H9 (cell line): Measurements from ENCODE around the gene EDN1. TPM values are rescaled to one million over a fixed set of nuclear protein-coding genes. Genes with fewer than 3 reads are reported as not detected.

Experiments
- DNase-seq: peaks from one replicate; pipeline ENCODE4 v3.0.0-alpha.2; 2017
- H2AFZ ChIP-seq: one replicate; pipeline ENCODE4 v1.6.1; 2013; ENCODE audit warnings: mild to moderate bottlenecking, low read length, control low read depth, moderate library complexity
- H2AK5ac ChIP-seq: 2 replicates; pipeline ENCODE4 v1.6.1; 2013; ENCODE audit warnings: low read length, control low read depth, mixed read lengths; ENCODE audit not compliant: insufficient read length
- H2BK120ac ChIP-seq: one replicate; pipeline ENCODE4 v1.6.1; 2013; ENCODE audit warnings: low read depth, mild to moderate bottlenecking, low read length, control low read depth, inconsistent platforms; ENCODE audit not compliant: poor library complexity, severe bottlenecking
- H2BK12ac ChIP-seq: 2 replicates; pipeline ENCODE4 v1.6.1; 2013; ENCODE audit warnings: low read length, control low read depth, mixed read lengths, low read depth; ENCODE audit not compliant: insufficient read length
- H2BK15ac ChIP-seq: 2 replicates; pipeline ENCODE4 v1.6.1; 2013; ENCODE audit warnings: low read depth, low read length, control low read depth
- H2BK20ac ChIP-seq: one replicate; pipeline ENCODE4 v1.6.1; 2013; ENCODE audit warnings: low read depth, mild to moderate bottlenecking, low read length, control low read depth, inconsistent platforms; ENCODE audit not compliant: poor library complexity, severe bottlenecking
- H2BK5ac ChIP-seq: 2 replicates; pipeline ENCODE4 v1.6.1; 2013; ENCODE audit warnings: low read length, control low read depth, mixed read lengths; ENCODE audit not compliant: insufficient read length
- H3K14ac ChIP-seq: 2 replicates; pipeline ENCODE4 v1.6.1; 2013; ENCODE audit warnings: low read length, control low read depth; ENCODE audit not compliant: insufficient read depth
- H3K18ac ChIP-seq: 2 replicates; pipeline ENCODE4 v1.6.1; 2013; ENCODE audit warnings: low read depth, mild to moderate bottlenecking, mixed read lengths, low read length, control low read depth; ENCODE audit not compliant: insufficient read length
- H3K23ac ChIP-seq: 2 replicates; pipeline ENCODE4 v1.6.1; 2013; ENCODE audit warnings: low read length, control low read depth, mixed read lengths, low read depth; ENCODE audit not compliant: insufficient read length
- H3K23me2 ChIP-seq: 2 replicates; pipeline ENCODE4 v1.6.1; 2013; ENCODE audit warnings: low read depth, mild to moderate bottlenecking, mixed read lengths, low read length, control low read depth; ENCODE audit not compliant: insufficient read length, poor library complexity, severe bottlenecking
- H3K27ac ChIP-seq: 2 replicates; pipeline ENCODE4 v1.5.1; 2013; ENCODE audit warnings: low read length, control low read depth, mixed read lengths, low read depth; ENCODE audit not compliant: insufficient read length
- H3K27me3 ChIP-seq: 2 replicates; pipeline ENCODE4 v1.6.1; 2013; ENCODE audit warnings: low read length, control low read depth, inconsistent platforms; ENCODE audit not compliant: insufficient read depth
- H3K4ac ChIP-seq: 2 replicates; pipeline ENCODE4 v1.6.1; 2013; ENCODE audit warnings: low read depth, mild to moderate bottlenecking, control low read depth, inconsistent platforms, low read length, moderate library complexity
- H3K4me1 ChIP-seq: 2 replicates; pipeline ENCODE4 v1.6.1; 2013; ENCODE audit warnings: low read length, control low read depth, inconsistent platforms; ENCODE audit not compliant: insufficient read depth
- H3K4me2 ChIP-seq: 2 replicates; pipeline ENCODE4 v1.6.1; 2013; ENCODE audit warnings: low read length, control low read depth, mixed read lengths; ENCODE audit not compliant: insufficient read length, insufficient read depth
- H3K56ac ChIP-seq: 2 replicates; pipeline ENCODE4 v1.6.1; 2013; ENCODE audit warnings: low read depth, mild to moderate bottlenecking, mixed read lengths, low read length, control low read depth; ENCODE audit not compliant: insufficient read length
- H3K79me1 ChIP-seq: 2 replicates; pipeline ENCODE4 v1.6.1; 2013; ENCODE audit warnings: low read depth, mild to moderate bottlenecking, moderate library complexity, low read length, control low read depth, inconsistent platforms; ENCODE audit not compliant: insufficient read depth, poor library complexity, severe bottlenecking
- H3K79me2 ChIP-seq: 2 replicates; pipeline ENCODE4 v1.6.1; 2013; ENCODE audit warnings: low read length, control low read depth, inconsistent platforms; ENCODE audit not compliant: insufficient read depth
- H3K9ac ChIP-seq: 2 replicates; pipeline ENCODE4 v1.6.1; 2013; ENCODE audit warnings: low read length, control low read depth, mixed read lengths; ENCODE audit not compliant: insufficient read length; ENCODE audit errors: extremely low read depth
- H3K9me3 ChIP-seq: one replicate; pipeline ENCODE4 v1.6.1; 2013; ENCODE audit warnings: low read depth, low read length, inconsistent platforms; ENCODE audit not compliant: control insufficient read depth
- H3T11ph ChIP-seq: one replicate; pipeline ENCODE4 v1.6.1; 2013; ENCODE audit warnings: mild to moderate bottlenecking, low read length, control low read depth, inconsistent platforms
- H4K20me1 ChIP-seq: one replicate; pipeline ENCODE4 v1.6.1; 2013; ENCODE audit not compliant: control insufficient read depth, insufficient read length, insufficient read depth
- H4K5ac ChIP-seq: 2 replicates; pipeline ENCODE4 v1.6.1; 2013; ENCODE audit warnings: low read depth, mild to moderate bottlenecking, mixed read lengths, low read length, control low read depth; ENCODE audit not compliant: insufficient read length
- H4K8ac ChIP-seq: replicated peaks from 2 replicates; pipeline ENCODE4 v1.6.1; 2013; ENCODE audit warnings: low read length, control low read depth, mixed read lengths, low read depth; ENCODE audit not compliant: insufficient read length
- H4K91ac ChIP-seq: 2 replicates; pipeline ENCODE4 v1.6.1; 2013; ENCODE audit warnings: low read depth, mild to moderate bottlenecking, moderate library complexity, mixed read lengths, low read length, control low read depth; ENCODE audit not compliant: insufficient read length
- H3K27ac Mint-ChIP-seq, 3 experiments: 2 replicates in 2 of 3; 3 replicates in 1 of 3; pipeline ENCODE4 v1.8.0; 2020 to 2021; ENCODE audit warnings: mixed read lengths in 3 of 3, mild to moderate bottlenecking in 1 of 3, moderate library complexity in 1 of 3
- H3K27me3 Mint-ChIP-seq: 2 replicates; pipeline ENCODE4 v1.8.0; 2021; ENCODE audit warnings: low read depth, mild to moderate bottlenecking, moderate library complexity, mixed read lengths
- H3K36me3 Mint-ChIP-seq, 3 experiments: 2 replicates in 2 of 3; 3 replicates in 1 of 3; pipeline ENCODE4 v1.8.0; 2020 to 2021; ENCODE audit warnings: low read depth in 3 of 3, mixed read lengths in 3 of 3; ENCODE audit not compliant: insufficient read depth in 1 of 3
- H3K4me1 Mint-ChIP-seq, 2 experiments: 2 replicates each; pipeline ENCODE4 v1.8.0; 2020; ENCODE audit warnings: mixed read lengths in 2 of 2
- H3K4me3 Mint-ChIP-seq, 2 experiments: 2 replicates in 1 of 2; 3 replicates in 1 of 2; pipeline ENCODE4 v1.8.0; 2020 to 2021; ENCODE audit warnings: mild to moderate bottlenecking in 2 of 2, mixed read lengths in 2 of 2, moderate library complexity in 1 of 2
- H3K9me3 Mint-ChIP-seq, 2 experiments: 2 replicates in 1 of 2; 3 replicates in 1 of 2; pipeline ENCODE4 v1.8.0; 2020; ENCODE audit warnings: mild to moderate bottlenecking in 2 of 2, mixed read lengths in 2 of 2, moderate library complexity in 1 of 2
- CTCF ChIP-seq: fragments of 200-600 bp; sonication (generic); conservative IDR thresholded peaks from 3 replicates; pipeline ENCODE4 v1.8.0; 2021; ENCODE audit warnings: antibody characterized with exemption, mild to moderate bottlenecking
- WGBS: extraction: QIAGEN DNeasy Blood & Tissue Kit; methylation state at CpG from one replicate; pipeline ENCODE4 v1.1.7; 2013; ENCODE audit warnings: missing lambda C conversion rate, low lambda C conversion rate, mixed read lengths; ENCODE audit not compliant: insufficient read length; ENCODE audit errors: extremely low coverage; 5-methylcytosine and 5-hydroxymethylcytosine counted together
- total RNA-seq: library from RNA; stranded (reverse); gene quantifications from 2 replicates; pipeline ENCODE4 v1.2.1, GENCODE V29; 2021

EDN1 gene
- total RNA-seq, 1 experiment from 2014 or later, result 2.1 TPM

- peaks cover 0 to 5% of the 10 kb centered on the region in 2 experiments; a peak in 2 of 4 replicates for H3K4me1 Mint-ChIP-seq
- Histone ChIP-seq H3K23me2 (no peaks in the 10 kb centered on the region), H2BK120ac (no peak overlapping the region), H3K27me3 (no peaks in the 10 kb centered on the region), H3K4me2 (no peak overlapping the region), H4K20me1 (no peaks in the 10 kb centered on the region), H3K9me3 (no peaks in the 10 kb centered on the region), H3K4ac (no peak overlapping the region), H2BK15ac (no peak overlapping the region), H3K9ac (no peak overlapping the region), H3K14ac (no peak overlapping the region), H3K4me1 (no peaks in the 10 kb centered on the region), H3K79me2 (no peaks in the 10 kb centered on the region), H3K18ac (no peak overlapping the region), H3K79me1 (no peaks in the 10 kb centered on the region), H2AK5ac (no peak overlapping the region), H2BK12ac (no peak overlapping the region), H4K5ac (no peak overlapping the region), H2BK20ac (no peak overlapping the region), H3K27ac (no peak overlapping the region), H2AFZ (no peak overlapping the region), H3K23ac (peak overlapping the region; percentile 44), H4K8ac (no peak overlapping the region), H4K91ac (no peak overlapping the region), H2BK5ac (no peak overlapping the region), H3K56ac (no peak overlapping the region), H3T11ph (no peak overlapping the region)
- H3K36me3 Mint-ChIP-seq, result peaks cover 6 to 14% (median 11%) of the 10 kb centered on the region in 3 experiments; a peak in 6 of 7 replicates
- WGBS, result no CpG with 5 or more reads among the region's 8 CpGs
- no peak for TF ChIP-seq CTCF
- no peak overlapping the region for H3K27ac Mint-ChIP-seq
- H3K9me3 Mint-ChIP-seq, result peaks cover 11 to 14% of the 10 kb centered on the region in 2 experiments
- peaks cover 2% of the 10 kb centered on the region for H3K27me3 Mint-ChIP-seq
- DNase-seq, result no peak
- no peak overlapping the region for H3K4me3 Mint-ChIP-seq
These were observed 23.9 kb downstream of the EDN1 start for GRCh38 chr6:12313992-12314589.
